ENCODE results near the gene ETV4.

ETV4 gene

DNA sequence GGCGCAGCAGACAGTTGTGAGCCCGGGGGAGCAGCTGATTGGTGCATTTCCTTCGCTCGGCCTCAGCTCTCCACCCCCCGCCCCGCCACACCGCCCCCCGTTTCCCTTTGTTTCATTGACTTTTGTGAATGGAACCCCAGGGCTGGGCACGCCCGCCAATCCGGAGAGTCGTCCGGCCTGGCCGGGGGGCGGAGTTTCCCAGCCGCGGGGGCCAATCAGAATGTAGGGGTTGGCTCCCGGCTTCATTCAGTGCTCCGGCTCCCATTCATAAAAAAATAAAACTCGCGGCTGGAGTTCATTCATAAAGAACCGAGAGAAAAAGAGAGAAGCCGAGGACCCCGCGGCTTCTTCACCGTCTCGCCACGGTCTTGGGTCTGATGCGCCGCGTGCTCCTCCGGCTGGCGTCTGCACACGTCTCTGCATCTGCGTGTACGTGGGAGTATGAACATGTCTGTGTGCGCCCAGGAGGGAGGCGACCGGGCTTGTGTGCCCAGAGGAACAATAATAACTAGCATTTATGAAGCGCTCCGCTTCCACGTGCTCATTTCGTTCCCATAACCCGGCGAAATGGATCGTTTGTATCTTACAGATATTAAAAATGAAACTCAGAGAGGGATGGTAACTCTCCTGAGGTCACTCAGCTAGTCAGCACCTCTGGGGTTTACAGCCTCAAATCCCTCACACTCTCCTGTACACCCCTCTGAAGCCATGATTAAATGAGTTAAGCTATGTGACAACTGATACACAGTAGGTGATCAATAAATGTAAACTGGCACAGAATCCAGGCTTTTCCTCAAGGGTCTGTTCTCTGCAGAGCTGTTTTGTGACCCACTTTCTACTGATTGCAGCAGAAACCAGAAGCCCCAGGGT is at the start of gene ETV4:
ETV4 (minus strand) TSS at position 22 of the 870 bp plus-strand sequence. CDS start 723 bp downstream, outside the sequence.
- peaks cover 13% of the 10 kb centered on the region for H3K4me1 ChIP-seq (ENCODE audit: low read depth, poor library complexity, severe bottlenecking)
- peak within 1 kb of the TSS; percentile 89 for H3K4me2 ChIP-seq
- H3K9ac ChIP-seq, result peak within 1 kb of the TSS; percentile 69
- no peak within 1 kb of the TSS for H3K4me3 ChIP-seq (IDR thresholded peaks at IDR 0.05; ENCODE audit: insufficient read depth, low read depth, low read length)
- H3K27ac ChIP-seq, result peak within 1 kb of the TSS; percentile 42
- H3K27me3 ChIP-seq (ENCODE audit: insufficient read depth, low read depth), result no peaks in the 10 kb centered on the region; the same call in 1 of the 2 replicates
- H3K79me2 ChIP-seq (ENCODE audit: insufficient read depth, low read depth), result no peaks in the 10 kb centered on the region; the same call in 1 of the 2 replicates
- no peaks in the 10 kb centered on the region for H4K20me1 ChIP-seq (ENCODE audit: insufficient read depth)
- H2AFZ ChIP-seq (ENCODE audit: low read depth), result peak within 1 kb of the TSS; percentile 92
- H3K36me3 ChIP-seq (ENCODE audit: insufficient read depth), result no peaks in the 10 kb centered on the region
- TF ChIP-seq, protein P1, sequence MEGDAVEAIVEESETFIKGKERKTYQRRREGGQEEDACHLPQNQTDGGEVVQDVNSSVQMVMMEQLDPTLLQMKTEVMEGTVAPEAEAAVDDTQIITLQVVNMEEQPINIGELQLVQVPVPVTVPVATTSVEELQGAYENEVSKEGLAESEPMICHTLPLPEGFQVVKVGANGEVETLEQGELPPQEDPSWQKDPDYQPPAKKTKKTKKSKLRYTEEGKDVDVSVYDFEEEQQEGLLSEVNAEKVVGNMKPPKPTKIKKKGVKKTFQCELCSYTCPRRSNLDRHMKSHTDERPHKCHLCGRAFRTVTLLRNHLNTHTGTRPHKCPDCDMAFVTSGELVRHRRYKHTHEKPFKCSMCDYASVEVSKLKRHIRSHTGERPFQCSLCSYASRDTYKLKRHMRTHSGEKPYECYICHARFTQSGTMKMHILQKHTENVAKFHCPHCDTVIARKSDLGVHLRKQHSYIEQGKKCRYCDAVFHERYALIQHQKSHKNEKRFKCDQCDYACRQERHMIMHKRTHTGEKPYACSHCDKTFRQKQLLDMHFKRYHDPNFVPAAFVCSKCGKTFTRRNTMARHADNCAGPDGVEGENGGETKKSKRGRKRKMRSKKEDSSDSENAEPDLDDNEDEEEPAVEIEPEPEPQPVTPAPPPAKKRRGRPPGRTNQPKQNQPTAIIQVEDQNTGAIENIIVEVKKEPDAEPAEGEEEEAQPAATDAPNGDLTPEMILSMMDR (conservative IDR thresholded peaks at IDR 0.05; ENCODE audit: low read depth, low read length), result no peak

DNA sequence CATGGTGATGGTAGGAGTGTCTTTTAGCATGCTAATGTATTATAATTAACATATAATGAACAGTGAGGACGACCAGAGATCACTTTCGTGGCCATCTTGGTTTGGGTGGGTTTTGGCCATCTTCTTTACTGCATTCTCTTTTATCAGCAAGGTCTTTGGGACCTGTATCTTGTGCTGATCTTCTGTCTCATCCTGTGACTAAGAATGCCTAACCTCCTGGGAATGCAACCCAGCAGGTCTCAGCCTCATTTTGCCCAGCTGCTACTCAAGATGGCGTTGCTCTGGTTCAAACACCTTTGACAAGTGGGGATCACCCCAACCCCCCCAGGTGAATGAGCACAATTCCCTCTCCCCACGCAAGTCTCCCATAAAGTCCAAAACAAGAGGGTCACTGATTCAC is 49.3 kb upstream of the ETV4 start:
- no peaks in the 10 kb centered on the region for H3K4me1 ChIP-seq (ENCODE audit: low read depth, poor library complexity, severe bottlenecking)
- H4K20me1 ChIP-seq (ENCODE audit: insufficient read depth), result no peaks in the 10 kb centered on the region
- H2AFZ ChIP-seq (ENCODE audit: low read depth), result no peak overlapping the region
- H3K27ac ChIP-seq, result no peak overlapping the region
- TF ChIP-seq, protein P1 (conservative IDR thresholded peaks at IDR 0.05; ENCODE audit: low read depth, low read length), result no peak
- H3K79me2 ChIP-seq (ENCODE audit: insufficient read depth, low read depth), result no peaks in the 10 kb centered on the region
- H3K9ac ChIP-seq, result no peak overlapping the region
- H3K36me3 ChIP-seq (ENCODE audit: insufficient read depth), result no peaks in the 10 kb centered on the region
- peaks cover 5% of the 10 kb centered on the region; the same call in 1 of the 2 replicates for H3K27me3 ChIP-seq (ENCODE audit: insufficient read depth, low read depth)
- no peak overlapping the region for H3K4me3 ChIP-seq (IDR thresholded peaks at IDR 0.05; ENCODE audit: insufficient read depth, low read depth, low read length)
- H3K4me2 ChIP-seq, result no peak overlapping the region

DNA sequence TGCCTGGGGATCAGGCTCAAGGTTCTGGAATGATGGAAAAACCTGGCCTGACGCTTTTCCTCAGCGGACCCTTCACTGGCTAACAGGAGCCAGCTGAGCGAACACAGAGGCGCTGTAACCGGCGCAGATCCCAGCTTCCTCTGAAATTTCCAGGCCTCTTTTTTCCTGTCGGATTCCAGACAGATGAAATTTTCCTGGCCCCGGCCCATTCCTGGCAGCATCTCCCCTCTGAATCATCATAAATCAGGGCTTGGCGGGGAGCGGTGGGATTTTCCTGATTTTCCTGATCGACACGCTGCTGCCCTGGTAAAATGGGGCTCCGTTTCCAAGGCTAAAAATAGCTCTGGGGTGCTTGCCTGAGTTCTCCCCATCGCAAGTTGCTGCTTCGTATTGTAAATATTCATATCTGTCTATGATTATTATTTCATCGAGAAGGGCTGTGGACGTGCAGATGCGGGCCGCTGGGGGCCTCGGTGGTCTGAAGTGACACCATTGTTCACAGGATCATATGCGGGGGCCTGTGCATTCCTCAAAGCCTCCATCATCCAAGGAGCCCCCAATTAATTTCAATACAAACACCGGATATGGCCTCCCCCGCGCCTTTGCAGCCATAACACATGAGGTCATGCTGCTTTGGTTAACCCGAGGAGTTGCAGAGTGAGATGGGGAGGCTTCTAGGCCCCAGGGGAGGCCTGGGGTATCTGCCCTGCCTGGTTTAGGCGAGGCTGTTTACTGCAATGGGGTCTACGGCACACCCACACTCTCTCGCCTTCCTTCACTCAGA is 45.8 kb upstream of the ETV4 start:
- Histone ChIP-seq H3K27ac (no peak overlapping the region), H3K4me1 (ENCODE audit: low read depth, poor library complexity, severe bottlenecking) (no peaks in the 10 kb centered on the region), H2AFZ (ENCODE audit: low read depth) (no peak overlapping the region), H3K9ac (no peak overlapping the region), H3K36me3 (ENCODE audit: insufficient read depth) (no peaks in the 10 kb centered on the region), H3K4me3 (IDR thresholded peaks at IDR 0.05; ENCODE audit: insufficient read depth, low read depth, low read length) (no peak overlapping the region), H4K20me1 (ENCODE audit: insufficient read depth) (no peaks in the 10 kb centered on the region), H3K79me2 (ENCODE audit: insufficient read depth, low read depth) (no peaks in the 10 kb centered on the region), H3K4me2 (no peak overlapping the region), H3K27me3 (ENCODE audit: insufficient read depth, low read depth) (peaks cover 5% of the 10 kb centered on the region; the same call in 1 of the 2 replicates)
- TF ChIP-seq, protein P1 (conservative IDR thresholded peaks at IDR 0.05; ENCODE audit: low read depth, low read length), result no peak

- Histone ChIP-seq H3K27me3 (ENCODE audit: insufficient read depth, low read depth) (peaks cover 2% of the 10 kb centered on the region; the same call in 1 of the 2 replicates), H3K4me1 (ENCODE audit: low read depth, poor library complexity, severe bottlenecking) (no peaks in the 10 kb centered on the region), H2AFZ (ENCODE audit: low read depth) (no peak overlapping the region), H3K4me3 (IDR thresholded peaks at IDR 0.05; ENCODE audit: insufficient read depth, low read depth, low read length) (no peak overlapping the region), H3K79me2 (ENCODE audit: insufficient read depth, low read depth) (no peaks in the 10 kb centered on the region), H3K4me2 (no peak overlapping the region), H3K27ac (no peak overlapping the region), H3K9ac (no peak overlapping the region), H4K20me1 (ENCODE audit: insufficient read depth) (no peaks in the 10 kb centered on the region), H3K36me3 (ENCODE audit: insufficient read depth) (no peaks in the 10 kb centered on the region)
- TF ChIP-seq, protein P1 (conservative IDR thresholded peaks at IDR 0.05; ENCODE audit: low read depth, low read length), result no peak
Measured at GRCh38 chr17:43591001-43591400, 44.9 kb upstream of the ETV4 start.

Data from KMS-11 (cell line).